MM.1S (cell line): ENCODE results near the gene SYPL2.

Experiments
- DNase-seq: peaks from one replicate; pipeline ENCODE4 v3.0.0-alpha.2; 2015
- H2AFZ ChIP-seq: fragments of 300-600 bp; sonication (generic); 2 replicates; pipeline ENCODE4 v1.6.0; 2016; ENCODE audit warnings: antibody characterized with exemption, low read length
- H3F3A ChIP-seq: fragments of 300-600 bp; sonication (generic); 2 replicates; pipeline ENCODE4 v1.6.1; 2016; ENCODE audit warnings: mild to moderate bottlenecking, antibody characterized with exemption, low read length, moderate library complexity, mixed read lengths; ENCODE audit not compliant: insufficient read depth
- H3K27ac ChIP-seq: fragments of 300-600 bp; sonication (generic); 2 replicates; pipeline ENCODE4 v1.5.1; 2016; ENCODE audit warnings: mild to moderate bottlenecking, low read length
- H3K27me3 ChIP-seq: fragments of 300-600 bp; sonication (generic); replicated peaks from 2 replicates; pipeline ENCODE4 v1.6.0; 2016; ENCODE audit warnings: low read length; ENCODE audit not compliant: insufficient read depth
- H3K36me3 ChIP-seq: fragments of 300-600 bp; sonication (generic); replicated peaks from 2 replicates; pipeline ENCODE4 v1.6.1; 2016; ENCODE audit warnings: mild to moderate bottlenecking, low read length, mixed read lengths; ENCODE audit not compliant: insufficient read depth
- H3K4me1 ChIP-seq: fragments of 300-600 bp; sonication (generic); 2 replicates; pipeline ENCODE4 v1.6.1; 2016; ENCODE audit warnings: low read length, mixed read lengths
- H3K4me2 ChIP-seq: fragments of 300-600 bp; sonication (generic); 2 replicates; pipeline ENCODE4 v1.6.0; 2016; ENCODE audit warnings: low read depth, low read length
- H3K4me3 ChIP-seq: fragments of 300-600 bp; sonication (generic); 2 replicates; pipeline ENCODE4 v1.5.1; 2016; ENCODE audit warnings: low read length, mixed read lengths
- H3K79me2 ChIP-seq: fragments of 300-600 bp; sonication (generic); 2 replicates; pipeline ENCODE4 v1.6.1; 2016; ENCODE audit warnings: mixed run types, low read length, mixed read lengths
- H3K9ac ChIP-seq: fragments of 300-600 bp; sonication (generic); 2 replicates; pipeline ENCODE4 v1.6.1; 2016; ENCODE audit warnings: low read length, mixed read lengths
- H3K9me2 ChIP-seq: fragments of 300-600 bp; sonication (generic); replicated peaks from 2 replicates; pipeline ENCODE4 v1.6.1; 2016; ENCODE audit warnings: mild to moderate bottlenecking, low read length, mixed read lengths; ENCODE audit not compliant: insufficient read depth
- H3K9me3 ChIP-seq: fragments of 300-600 bp; sonication (generic); replicated peaks from 2 replicates; pipeline ENCODE4 v1.6.1; 2016; ENCODE audit warnings: mild to moderate bottlenecking, low read length, mixed read lengths; ENCODE audit not compliant: insufficient read depth
- H4K20me1 ChIP-seq: fragments of 300-600 bp; sonication (generic); 2 replicates; pipeline ENCODE4 v1.6.1; 2016; ENCODE audit warnings: mild to moderate bottlenecking, low read length, moderate library complexity, mixed read lengths; ENCODE audit not compliant: insufficient read depth
- EZH2 ChIP-seq: fragments of 300-600 bp; sonication (generic); optimal IDR thresholded peaks from 2 replicates; pipeline ENCODE3; 2017; ENCODE audit warnings: low read depth, mild to moderate bottlenecking, antibody characterized with exemption, low read length, mixed read lengths
- EZH2phosphoT487 ChIP-seq: fragments of 300-600 bp; sonication (generic); IDR thresholded peaks from 2 replicates; pipeline ENCODE4 v1.6.1; 2018; ENCODE audit warnings: antibody characterized with exemption, low read length
- TF ChIP-seq, protein P1 (sequence below): fragments of 300-600 bp; sonication (generic); IDR thresholded peaks from 2 replicates; pipeline ENCODE4 v1.5.1; 2016; ENCODE audit warnings: antibody characterized with exemption, low read length, mixed read lengths

The SYPL2 gene

DNA sequence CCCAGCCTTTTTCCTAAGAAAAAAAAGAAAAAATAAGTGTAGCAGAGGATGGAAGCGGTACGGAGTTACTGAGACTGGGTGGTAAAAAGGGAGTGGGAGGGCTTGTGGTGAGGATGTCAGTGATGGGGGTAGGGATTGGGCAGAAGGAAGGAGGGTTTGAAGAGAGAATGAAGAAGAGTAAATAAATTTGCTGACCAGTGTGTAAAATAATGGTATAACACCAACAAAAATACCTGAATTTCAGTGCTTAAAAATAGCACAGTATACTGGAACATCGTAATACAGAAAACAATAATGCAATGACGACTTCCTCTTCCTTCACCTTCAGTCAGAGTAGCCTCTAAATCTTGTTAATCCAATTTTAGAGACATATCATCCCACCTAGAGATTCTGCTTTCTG is 18.8 kb upstream of the SYPL2 start:
- Histone ChIP-seq H3K27me3 (no peaks in the 10 kb centered on the region), H3K4me3 (no peak overlapping the region), H3K79me2 (no peaks in the 10 kb centered on the region), H3K9me3 (no peaks in the 10 kb centered on the region), H3K4me1 (no peaks in the 10 kb centered on the region), H3K9me2 (no peaks in the 10 kb centered on the region), H3K9ac (no peak overlapping the region), H3F3A (no peaks in the 10 kb centered on the region), H3K36me3 (no peaks in the 10 kb centered on the region), H4K20me1 (no peaks in the 10 kb centered on the region), H3K4me2 (no peak overlapping the region), H3K27ac (no peak overlapping the region), H2AFZ (no peak overlapping the region)
- no peak for TF ChIP-seq EZH2phosphoT487
- TF ChIP-seq EZH2 = no peak
- TF ChIP-seq, protein P1, sequence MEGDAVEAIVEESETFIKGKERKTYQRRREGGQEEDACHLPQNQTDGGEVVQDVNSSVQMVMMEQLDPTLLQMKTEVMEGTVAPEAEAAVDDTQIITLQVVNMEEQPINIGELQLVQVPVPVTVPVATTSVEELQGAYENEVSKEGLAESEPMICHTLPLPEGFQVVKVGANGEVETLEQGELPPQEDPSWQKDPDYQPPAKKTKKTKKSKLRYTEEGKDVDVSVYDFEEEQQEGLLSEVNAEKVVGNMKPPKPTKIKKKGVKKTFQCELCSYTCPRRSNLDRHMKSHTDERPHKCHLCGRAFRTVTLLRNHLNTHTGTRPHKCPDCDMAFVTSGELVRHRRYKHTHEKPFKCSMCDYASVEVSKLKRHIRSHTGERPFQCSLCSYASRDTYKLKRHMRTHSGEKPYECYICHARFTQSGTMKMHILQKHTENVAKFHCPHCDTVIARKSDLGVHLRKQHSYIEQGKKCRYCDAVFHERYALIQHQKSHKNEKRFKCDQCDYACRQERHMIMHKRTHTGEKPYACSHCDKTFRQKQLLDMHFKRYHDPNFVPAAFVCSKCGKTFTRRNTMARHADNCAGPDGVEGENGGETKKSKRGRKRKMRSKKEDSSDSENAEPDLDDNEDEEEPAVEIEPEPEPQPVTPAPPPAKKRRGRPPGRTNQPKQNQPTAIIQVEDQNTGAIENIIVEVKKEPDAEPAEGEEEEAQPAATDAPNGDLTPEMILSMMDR = no peak
- DNase-seq = no peak

DNA sequence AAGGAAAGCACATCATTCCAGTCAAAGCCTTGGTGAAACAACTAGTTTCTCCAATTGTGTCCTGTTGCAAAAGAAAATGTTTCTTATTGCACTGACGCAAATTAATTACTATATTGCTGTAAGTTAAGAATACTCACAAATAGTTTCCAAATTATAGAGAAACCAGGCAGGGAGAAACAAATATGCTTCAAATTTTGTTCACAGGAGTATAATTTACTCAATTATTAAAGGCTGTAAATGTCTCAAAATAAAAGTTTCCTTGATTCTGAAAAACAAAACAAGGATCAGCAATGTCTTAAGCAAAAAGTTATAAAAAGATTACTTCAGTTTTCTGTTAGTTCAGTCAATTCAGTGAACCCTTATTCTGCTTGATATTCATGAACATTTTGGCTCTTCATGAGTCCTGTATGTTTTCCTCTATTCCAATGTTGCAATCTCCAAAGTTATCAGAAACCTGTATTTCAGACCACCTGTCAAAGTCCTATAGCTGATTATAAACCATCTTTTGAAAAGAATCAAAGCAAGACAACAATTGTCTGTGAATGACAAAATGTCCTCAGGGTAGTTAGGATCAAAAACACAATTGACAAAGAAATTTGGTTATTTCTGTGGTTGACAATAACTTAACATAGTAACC is 11.7 kb upstream of the SYPL2 start:
- H4K20me1 ChIP-seq = no peaks in the 10 kb centered on the region
- no peak overlapping the region for H3K9ac ChIP-seq
- H3F3A ChIP-seq = no peaks in the 10 kb centered on the region
- H3K4me2 ChIP-seq = no peak overlapping the region
- TF ChIP-seq EZH2 (no peak), EZH2phosphoT487 (no peak)
- TF ChIP-seq, protein P1 = no peak
- no peak overlapping the region for H3K27ac ChIP-seq
- no peak overlapping the region for H3K4me3 ChIP-seq
- no peaks in the 10 kb centered on the region for H3K79me2 ChIP-seq
- H3K9me3 ChIP-seq = no peaks in the 10 kb centered on the region
- H2AFZ ChIP-seq = no peak overlapping the region
- no peaks in the 10 kb centered on the region for H3K36me3 ChIP-seq
- H3K9me2 ChIP-seq = no peaks in the 10 kb centered on the region
- no peak for DNase-seq
- H3K4me1 ChIP-seq = no peaks in the 10 kb centered on the region
- H3K27me3 ChIP-seq = no peaks in the 10 kb centered on the region

DNA sequence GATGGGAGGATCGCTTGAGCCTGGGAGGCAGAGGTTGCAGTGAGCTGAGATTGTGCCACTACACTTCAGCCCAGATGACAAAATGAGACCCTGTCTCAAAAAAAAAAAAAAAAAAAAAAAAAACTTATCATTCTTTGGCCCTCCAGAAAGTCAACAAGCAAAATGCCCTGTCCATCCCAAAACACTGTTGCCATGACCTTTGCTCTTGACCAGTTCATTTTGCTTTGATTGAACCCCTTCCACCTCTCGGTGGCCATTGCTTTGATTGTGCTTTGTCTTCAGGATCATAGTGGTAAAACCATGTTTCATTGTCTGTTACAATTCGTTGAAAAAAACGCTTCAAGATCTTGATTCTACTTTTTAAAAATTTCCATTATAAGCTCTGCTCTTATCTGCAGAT is 8.5 kb upstream of the SYPL2 start:
- DNase-seq = no peak
- Histone ChIP-seq H3K36me3 (no peaks in the 10 kb centered on the region), H3K9me2 (no peaks in the 10 kb centered on the region), H3K79me2 (no peaks in the 10 kb centered on the region), H4K20me1 (no peaks in the 10 kb centered on the region), H3K4me3 (no peak overlapping the region), H3K27ac (no peak overlapping the region), H3K9ac (no peak overlapping the region), H2AFZ (no peak overlapping the region), H3K27me3 (no peaks in the 10 kb centered on the region), H3K4me2 (no peak overlapping the region), H3F3A (no peaks in the 10 kb centered on the region), H3K9me3 (no peaks in the 10 kb centered on the region), H3K4me1 (no peaks in the 10 kb centered on the region)
- TF ChIP-seq, protein P1 = no peak
- TF ChIP-seq EZH2phosphoT487 = no peak
- no peak for TF ChIP-seq EZH2
